Measurements from ENCODE around the gene APOB.

- TF ChIP-seq PBX3 (IDR thresholded peaks at IDR 0.05) (no peak), RAD21 (conservative IDR thresholded peaks at IDR 0.05 in 1 of 2, IDR thresholded peaks at IDR 0.05 in 1 of 2) (no peak), RCOR1 (IDR thresholded peaks at IDR 0.05; ENCODE audit: low read depth, low read length) (no peak), CTCF (IDR thresholded peaks at IDR 0.05) (no peak), EP300 (IDR thresholded peaks at IDR 0.05) (no peak), EHMT2 (IDR thresholded peaks at IDR 0.05; ENCODE audit: low read depth) (no peak), HDAC2 (IDR thresholded peaks at IDR 0.05) (no peak), CBX8 (IDR thresholded peaks at IDR 0.05) (no peak), POLR2AphosphoS2 (conservative IDR thresholded peaks at IDR 0.05; ENCODE audit: low read length) (no peak), MYC (IDR thresholded peaks at IDR 0.05; ENCODE audit: borderline replicate concordance, low read length) (no peak), POLR2A (IDR thresholded peaks at IDR 0.05; ENCODE audit: low read length) (no peak), E2F6 (IDR thresholded peaks at IDR 0.05; ENCODE audit: borderline replicate concordance, low read depth) (no peak), REST (IDR thresholded peaks at IDR 0.05) (no peak), ZFP36 (IDR thresholded peaks at IDR 0.05; ENCODE audit: borderline replicate concordance, partially characterized antibody) (no peak)
Observed at GRCh38 chr2:21054011-21054410, 10.1 kb upstream of the APOB start.

Data from A549 (cell line).